NCI-H2029 (cell line): ENCODE data around the gene CPEB4.

ENCODE experiments used
- DNase-seq: peaks from one replicate; lab custom pipeline; 2025; lab: John Stamatoyannopoulos, UW

Gene CPEB4

DNA sequence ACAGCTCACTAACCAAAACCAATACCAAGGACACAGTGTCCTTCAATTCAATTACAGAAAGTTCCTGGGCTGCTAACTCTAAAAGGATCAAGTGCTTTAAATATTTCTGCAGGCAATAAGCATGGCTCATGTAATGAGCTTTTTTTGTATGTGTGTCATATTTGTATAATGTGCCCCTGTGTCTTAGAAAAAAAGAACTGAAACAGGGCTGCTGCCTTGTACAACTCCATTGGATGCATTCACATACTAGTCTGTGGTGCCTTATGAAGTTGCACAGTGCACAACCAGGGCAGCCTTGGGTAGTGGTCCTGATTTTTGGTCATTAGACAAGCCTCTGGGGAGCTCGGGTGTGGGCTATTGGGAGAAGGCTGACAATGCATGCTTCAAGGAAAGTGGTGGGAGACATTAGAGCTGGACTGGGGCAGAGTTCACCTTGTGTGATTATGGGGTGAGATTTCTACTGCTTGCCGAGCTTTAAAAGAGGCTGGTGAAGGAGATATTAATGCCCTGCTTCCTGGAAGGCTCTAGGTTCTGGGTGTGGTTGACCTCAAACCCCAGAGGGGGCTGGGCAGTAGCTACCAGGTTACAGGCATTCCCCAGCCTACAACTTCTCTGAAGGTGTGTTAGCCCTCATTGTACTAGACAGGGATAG, 3.6 kb upstream of the CPEB4 start:
- no peak for DNase-seq

DNA sequence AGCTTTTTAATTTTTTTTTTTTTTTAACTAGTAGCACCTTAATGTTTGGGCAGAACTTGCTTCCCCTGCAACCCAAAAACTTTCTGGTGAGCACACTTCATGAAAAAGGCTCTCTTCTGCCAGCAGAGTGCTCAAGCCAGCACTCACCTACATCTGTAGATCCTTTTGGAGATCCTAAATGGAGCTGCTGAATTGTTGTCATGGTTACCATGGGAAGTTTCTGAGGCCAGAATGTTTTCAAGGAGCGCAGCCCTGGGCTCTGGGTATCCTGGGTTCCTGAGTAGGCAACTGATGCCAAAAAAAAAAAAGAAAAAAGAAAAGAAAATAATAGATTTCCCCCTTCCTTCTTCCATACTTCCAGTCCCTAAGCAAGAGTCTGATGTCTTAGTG, 3.1 kb upstream of the CPEB4 start:
- no peak for DNase-seq

DNA sequence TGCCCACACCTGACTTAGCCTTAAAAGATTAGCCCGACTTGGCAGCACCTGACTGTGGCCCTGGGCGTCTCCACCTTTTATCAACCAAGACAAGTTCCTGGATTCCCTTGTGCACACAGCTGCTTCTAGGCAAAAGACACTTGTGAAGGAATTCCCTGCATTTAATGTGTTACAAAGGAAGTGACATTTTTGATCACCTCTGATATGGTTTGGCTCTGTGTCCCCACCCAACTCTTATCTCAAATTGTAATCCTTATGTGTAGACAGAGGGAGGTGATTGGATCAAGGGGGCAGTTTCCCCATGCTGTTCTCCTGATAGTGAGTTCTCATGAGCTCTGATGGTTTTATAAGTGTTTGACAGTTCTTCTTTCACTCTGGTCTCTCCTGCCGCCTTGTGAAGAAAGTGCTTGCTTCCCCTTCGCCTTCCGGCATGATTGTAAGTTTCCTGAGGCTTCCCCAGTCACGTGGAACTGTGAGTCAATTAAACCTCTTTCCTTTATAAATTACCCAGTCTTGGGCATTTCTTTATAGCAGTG, 2.6 kb upstream of the CPEB4 start:
- DNase-seq = no peak

DNA sequence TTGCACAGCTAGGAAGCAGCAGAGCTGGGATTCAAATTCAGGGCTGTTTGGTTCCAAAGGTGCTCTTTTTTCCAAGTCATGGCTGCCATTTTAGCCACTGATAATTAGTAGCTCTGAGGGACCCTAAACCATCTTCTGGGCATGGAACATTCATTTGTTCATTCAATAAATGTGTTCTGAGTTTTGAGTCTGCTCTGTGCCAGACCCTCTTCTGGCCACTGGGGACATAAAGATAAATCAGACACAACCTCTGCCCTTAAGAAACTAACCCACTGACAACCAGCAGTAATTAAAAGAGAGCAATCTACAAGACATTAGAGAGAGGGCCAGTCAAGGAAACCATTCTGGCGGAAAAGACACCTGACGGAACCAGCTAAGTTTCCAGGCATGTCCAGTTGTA, 2.0 kb upstream of the CPEB4 start:
- DNase-seq = no peak

DNA sequence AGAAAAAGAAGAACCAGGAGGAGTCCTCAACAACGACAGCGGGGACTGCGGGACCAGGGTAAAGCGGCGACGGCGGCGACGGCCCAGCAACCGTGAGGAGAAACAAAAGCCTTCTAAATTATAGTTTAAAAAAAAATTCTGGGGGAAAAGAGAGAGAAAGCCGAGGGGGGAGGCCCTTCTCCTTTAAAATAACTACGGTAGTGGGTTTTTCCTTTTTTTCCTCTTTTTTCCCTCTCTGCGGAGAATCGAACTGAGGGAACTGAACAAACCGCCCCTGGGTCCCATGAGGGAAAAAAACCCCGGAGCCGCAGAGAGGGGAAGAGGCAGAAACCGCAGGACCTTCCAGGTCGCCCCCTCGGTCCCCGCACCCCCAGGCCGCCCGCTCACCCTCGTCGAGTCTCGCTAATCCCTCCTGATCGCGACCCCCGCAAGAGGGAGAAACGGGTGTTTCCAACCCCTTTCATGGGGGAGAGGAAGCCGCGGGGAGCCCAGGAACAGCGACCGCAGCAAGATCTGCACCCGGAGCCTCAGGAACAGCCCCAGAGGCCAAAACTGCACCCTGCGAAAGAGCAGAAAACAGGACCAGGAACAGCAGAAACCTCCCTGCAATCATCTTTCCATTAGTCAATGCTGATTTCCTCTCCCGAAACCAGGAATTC, 453 bp downstream of the CPEB4 start:
- DNase-seq = no peak

DNA sequence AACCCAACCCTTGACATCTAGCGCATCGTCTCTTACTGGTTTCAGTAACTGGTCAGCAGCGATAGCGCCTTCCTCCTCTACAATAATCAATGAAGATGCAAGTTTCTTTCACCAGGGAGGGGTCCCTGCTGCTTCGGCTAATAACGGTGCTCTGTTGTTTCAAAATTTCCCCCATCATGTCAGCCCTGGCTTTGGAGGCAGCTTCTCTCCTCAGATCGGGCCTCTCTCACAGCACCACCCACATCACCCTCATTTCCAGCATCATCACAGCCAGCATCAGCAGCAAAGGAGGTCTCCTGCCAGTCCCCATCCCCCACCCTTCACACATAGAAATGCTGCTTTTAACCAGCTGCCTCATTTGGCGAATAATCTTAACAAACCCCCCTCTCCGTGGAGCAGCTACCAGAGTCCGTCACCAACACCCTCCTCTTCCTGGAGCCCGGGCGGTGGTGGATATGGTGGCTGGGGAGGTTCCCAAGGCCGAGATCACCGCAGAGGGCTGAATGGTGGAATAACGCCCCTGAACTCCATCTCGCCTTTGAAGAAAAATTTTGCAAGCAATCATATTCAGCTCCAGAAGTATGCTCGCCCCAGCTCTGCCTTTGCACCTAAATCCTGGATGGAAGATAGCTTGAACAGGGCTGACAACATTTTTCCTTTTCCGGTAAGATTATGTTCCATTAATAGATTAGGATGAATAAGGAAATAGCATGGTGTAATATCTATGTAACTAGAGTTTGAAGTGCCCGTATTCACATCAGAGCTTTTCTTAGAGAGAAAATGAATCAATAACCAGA, 2.2 kb downstream of the CPEB4 start:
- peak; percentile 18 for DNase-seq

DNA sequence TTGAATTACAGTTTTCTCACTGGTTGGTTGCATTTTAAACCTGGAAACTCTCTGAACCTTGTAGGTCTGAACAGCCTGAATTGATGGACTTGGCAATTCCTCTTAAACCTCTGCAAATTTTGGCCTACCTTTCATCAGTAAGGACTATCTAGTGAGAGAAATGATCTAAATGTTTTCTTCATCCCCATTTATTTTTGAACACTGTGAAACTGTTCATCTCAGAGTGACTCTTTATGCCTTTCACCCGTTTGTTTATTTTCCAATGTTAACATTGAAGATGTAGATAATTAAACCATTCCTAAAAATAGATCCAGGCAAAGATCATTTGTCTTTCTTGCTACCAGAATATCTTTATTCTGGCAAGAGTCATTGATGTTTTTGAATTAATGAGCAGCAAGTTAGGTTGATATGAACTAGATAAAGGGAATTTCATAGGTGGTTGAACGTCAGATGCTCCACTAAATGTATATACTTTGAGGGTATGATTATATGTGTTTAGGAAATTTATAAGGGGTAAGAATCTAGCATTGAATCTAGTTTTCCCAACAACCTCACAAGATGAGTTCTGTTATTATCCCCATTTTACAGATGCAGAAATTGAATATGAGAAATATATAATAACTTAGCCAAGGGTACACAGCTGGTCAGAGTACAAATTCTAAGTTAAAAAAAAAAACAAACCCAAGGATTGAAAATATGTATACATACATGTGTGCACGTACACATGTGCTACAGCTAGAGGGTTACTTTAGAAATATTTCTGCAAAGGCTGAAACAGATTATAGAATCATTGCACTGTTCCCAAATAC, 3.4 kb downstream of the CPEB4 start:
- DNase-seq = no peak

DNA sequence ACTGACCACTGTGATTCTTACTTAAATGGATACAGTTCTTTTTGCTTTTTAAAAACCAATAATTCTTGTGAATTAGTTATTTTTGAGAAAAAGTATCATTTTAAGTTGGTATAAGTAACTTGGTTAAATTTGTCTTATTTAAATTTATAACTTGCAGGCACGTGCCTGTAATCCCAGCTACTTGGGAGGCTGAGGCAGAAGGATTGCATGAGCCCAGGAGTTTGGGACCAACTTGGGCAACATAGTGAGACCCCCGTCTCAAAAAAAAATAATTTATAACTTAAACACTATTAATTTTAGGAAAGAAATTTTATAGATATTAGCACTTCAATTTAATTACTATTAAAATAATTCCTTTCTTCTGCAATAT, 5.0 kb downstream of the CPEB4 start:
- DNase-seq = no peak

DNA sequence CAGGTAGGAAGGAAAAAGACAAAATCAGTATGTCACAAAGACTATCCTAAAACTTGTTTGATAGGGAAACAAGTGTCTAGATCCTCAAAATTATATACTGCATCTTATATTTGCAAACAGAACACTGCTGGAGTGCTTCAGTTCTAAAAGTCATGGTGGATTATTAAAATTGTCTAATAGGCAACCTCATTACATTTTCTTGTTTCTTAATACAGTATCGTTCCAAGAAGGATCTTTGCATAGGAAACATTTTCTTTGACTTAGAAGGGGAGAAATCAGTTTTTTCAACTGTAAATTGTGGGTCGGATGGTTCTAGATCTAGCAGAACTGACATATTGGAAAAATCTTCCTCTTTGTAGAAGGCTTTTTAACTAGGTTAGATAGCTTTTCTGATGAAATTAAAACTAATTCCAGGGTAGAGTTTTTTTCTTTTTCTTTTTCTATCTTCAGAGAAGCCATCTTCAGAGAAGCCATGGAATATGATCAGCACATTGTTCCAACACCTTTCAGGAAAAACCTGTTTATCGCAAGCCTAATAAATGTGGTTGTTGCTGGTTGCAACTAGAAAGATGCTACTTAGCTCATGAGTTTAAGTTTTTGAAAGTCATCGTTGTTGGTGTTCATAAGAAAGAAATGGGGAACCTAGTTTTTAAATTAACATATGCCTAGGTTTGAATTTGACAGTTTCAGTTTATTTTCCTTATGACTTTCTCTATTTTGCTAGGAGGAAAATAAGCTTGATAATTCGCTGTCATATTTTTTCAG, 7.4 kb downstream of the CPEB4 start:
- DNase-seq = no peak

DNA sequence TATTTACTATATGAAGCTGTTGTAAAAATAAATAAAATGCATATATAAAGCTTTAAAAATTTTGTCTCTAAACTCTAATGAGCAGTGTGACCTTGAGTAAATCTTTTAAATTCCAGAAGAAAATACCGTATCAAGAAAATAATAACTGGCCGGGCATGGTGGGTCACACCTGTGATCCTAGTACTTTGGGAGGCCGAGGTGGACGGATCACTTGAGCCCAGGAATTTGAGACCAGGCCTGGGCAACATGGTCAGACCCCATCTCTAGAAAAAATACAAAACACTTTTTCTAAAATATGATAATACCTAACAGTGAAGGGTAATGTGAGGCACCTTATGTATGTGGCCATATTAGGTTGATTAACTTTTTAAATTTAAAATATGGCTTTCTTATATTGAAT, 8.5 kb downstream of the CPEB4 start:
- no peak for DNase-seq

DNA sequence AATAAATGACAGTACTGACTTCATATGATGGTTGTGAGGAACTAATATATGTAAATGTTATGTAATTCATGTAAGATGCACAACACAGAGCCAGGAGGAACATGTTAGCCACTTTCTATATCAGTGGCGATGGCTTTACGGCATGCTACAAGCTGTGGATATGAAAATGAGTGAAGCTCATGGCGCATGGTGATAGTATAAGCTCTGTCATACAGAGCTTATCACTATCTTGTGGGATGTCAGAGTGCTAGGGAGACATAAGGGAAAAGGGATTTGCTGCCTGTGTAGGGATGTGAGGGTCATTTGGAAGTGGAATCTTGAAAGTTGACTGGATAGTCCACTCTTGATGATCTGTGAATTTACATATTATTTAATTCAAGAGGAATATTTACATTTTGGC, 13.6 kb downstream of the CPEB4 start:
- DNase-seq = no peak

DNA sequence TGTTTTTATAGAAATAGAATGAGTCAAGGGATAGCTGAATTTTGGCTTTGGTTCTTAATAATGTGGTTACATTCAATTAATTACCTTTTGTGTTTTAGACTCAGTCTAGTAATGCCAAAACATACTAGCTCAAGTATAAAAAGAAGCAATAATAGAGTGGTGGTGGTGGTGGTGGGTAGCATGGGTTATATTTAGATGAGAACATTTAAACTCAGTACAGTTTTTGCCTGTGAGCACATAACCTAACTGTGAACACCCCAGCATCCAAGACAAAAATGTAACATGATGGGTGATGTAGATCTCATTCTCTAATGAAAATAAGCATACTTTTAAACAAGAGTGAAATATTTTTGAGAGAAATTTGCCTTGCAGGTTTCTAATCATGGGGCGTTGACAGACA, 14.2 kb downstream of the CPEB4 start:
- no peak for DNase-seq

DNA sequence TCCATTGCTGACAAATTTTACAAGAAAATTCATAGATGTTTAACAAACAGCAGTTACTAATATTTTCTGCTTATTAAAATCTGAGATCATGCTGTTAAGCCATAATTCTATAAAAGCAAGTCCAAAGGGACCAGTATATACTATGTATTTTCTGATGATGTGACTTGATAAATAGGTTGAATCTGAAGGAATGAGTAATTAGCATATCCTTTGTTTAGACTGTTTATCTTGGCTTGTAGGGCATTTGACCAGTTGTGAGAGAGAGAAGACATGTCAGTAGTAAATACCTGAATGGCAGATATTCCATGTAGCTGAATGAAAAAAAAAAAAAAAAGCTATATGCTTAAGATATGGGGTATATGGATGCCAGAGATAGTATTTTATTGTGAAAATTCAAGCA, 14.6 kb downstream of the CPEB4 start:
- no peak for DNase-seq

DNA sequence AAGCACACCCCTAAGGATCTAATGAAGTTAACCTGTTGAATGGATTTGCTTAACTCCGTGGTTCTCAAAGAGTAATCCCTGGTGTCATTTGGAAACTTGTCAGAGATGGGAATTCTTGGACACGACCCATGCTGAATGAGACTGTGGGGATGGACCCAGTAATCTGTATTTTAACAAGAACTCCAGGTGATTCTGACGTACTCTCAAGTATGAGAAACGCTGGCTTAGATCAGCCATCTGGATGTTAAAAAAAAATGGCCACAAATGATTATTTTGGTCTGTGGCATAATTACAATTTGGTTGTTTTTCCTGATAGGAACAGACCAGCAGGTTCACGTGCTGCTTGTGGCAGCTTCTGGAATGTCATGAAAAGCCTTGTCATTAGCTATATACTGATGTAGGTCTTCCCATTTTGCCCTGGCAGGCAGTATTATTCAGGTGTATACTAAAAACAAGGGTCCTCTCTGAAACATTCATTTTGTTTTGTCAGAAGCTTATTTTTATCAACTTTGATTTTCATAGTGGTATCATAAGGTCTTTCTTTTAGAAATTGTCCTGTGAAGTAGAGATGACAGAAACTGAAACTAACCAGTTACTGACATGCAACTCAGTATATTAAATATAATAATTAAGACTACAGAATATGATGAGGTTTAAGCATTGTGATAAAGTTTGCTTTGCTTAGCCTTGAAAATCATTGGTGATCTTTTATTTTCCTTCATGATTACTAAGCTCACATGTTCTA, 15.4 kb downstream of the CPEB4 start:
- no peak for DNase-seq

DNA sequence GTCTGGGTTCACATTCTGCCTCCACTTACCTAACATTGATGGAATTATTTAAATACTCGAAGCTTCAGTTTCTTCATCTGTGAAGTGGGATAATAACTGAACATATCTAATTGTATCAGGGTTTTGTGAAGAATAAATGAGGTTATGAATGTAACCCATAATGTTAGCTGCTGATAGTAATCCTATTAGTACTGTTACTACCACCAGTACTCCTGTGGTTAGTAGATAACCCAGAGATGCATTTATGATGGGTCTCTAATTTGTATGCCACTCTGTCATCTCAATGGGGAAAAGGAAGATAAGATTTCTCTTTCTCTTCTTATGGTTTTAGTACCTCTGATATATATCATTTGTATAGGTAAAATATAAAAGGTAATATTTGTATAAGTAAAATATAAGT, 16.0 kb downstream of the CPEB4 start:
- no peak for DNase-seq

DNA sequence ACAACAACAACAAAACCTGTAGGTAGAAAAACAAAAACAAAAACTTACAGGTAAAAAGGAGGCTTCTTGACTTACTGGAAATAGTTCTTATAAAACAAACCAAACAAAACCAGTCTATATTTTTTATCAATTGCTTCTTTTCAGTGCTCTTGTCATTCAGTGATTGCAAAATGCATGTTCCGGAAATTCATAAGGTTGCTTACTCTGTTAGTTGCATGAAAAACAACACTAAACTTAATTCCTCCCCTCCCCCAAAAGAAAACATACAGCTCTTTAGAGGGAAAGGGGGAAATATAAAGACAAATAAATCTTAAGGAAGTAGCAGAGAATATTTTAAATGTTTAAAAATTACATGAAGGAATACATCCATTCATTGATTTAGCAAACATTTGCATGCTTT, 19.1 kb downstream of the CPEB4 start:
- DNase-seq = no peak

DNA sequence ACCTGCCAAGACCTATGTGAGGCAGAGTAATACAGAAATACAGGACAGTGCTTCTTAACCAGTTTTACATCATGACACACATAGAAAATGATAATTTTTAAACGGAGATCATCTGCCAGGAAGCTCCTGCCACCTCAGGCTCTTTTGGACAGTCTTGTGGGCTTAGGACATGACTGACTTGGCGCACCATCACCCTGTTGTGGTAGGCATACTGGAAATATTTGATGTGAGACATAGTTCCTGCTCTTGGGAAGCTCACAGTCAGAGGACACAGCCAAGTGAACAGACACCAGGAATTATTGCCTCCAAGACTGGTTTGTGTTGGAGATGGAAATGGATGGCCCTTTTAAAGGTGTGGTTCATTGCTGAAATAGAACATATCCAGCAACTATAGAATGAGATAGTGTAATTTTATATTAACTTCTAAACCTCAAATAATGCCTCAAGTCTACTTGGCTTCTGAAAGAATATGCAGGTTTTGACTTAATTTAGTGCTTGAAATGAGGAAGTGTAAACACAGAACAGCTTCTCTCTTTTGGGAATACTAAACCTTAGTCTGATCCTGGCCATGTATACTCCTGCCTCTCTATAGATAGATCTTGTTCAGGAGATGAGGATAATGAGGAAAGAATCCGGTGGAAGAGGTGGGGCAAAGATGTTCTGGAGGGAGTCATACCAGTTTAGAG, 19.7 kb downstream of the CPEB4 start:
- no peak for DNase-seq

DNA sequence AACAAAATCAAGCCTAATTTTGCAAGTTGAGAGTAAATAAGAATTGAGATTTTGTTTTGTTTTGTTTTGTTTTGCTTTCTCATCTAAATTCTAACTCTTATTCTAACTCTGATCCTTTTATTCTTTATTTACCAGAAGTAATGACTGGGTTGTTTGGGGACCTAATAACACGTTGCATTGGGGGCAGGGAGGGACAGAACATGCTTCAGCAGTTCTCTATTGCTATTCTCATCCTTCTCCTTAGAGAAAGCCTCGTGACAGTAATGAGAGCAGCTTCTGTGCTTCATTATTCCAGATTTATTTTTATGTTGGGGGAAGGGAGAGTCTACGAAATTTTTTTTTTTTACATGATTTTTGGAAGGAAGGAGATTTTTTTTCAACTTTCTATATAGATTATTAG, 21.1 kb downstream of the CPEB4 start:
- DNase-seq = no peak

DNA sequence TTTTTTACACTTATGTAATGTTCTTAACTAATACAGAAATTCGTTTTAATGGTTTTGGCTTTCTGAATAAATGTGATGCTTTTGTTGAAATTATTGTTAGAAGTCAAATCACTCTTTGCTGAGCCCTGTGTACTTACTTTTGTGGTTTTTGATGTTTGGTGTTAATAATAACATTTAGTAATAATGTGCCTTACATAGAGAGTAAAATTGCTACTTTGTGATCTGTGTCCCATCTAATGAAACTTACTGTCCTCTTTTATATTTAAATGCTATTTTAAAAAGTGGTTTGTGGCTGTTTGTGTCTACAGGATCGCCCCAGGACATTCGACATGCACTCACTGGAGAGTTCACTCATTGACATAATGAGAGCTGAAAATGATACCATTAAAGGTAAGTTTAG, 22.1 kb downstream of the CPEB4 start:
- no peak for DNase-seq

DNA sequence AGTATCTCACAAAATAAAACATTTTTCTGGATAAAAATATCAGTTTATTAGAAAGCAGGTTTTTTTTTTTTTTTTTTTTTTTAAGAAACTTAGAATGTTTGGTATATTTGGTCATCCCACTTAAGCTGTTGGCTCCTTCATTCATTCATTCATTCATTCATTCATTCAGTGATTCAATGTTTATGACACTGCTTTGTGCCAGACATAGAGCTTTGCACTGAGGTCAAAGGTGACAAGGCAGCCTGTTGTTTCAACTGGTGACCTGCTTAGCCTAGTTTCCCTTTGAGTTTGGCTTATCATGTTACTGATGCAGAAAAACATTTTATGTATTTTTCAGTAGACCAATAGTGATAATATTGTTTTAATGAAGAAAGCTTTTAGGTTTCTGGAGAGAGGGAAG, 23.5 kb downstream of the CPEB4 start:
- no peak for DNase-seq
